H1 (cell line): ENCODE results near the gene JADE1. TPM values are rescaled to one million over a fixed set of nuclear protein-coding genes. Genes with fewer than 3 reads are reported as not detected.

Source experiments
- EGR1 ChIP-seq: IDR thresholded peaks from 2 replicates; pipeline ENCODE4 v1.6.1; 2011; ENCODE audit warnings: low read depth, low read length, borderline replicate concordance
- HDAC2 ChIP-seq, 2 experiments: fragments of 300-600 bp in 1 of 2; sonication (generic) in 1 of 2; IDR thresholded peaks; 2 replicates each; pipeline ENCODE4 v1.6.1; 2011 to 2012; ENCODE audit warnings: low read depth in 2 of 2, low read length in 2 of 2, mild to moderate bottlenecking in 2 of 2, moderate library complexity in 2 of 2, borderline replicate concordance in 1 of 2, inconsistent platforms in 1 of 2
- JUND ChIP-seq: IDR thresholded peaks from 2 replicates; pipeline ENCODE4 v1.6.1; 2011; ENCODE audit warnings: mild to moderate bottlenecking, improper control_type of control experiment, low read length
- KDM5A ChIP-seq: fragments of 200-600 bp; IDR thresholded peaks from 2 replicates; pipeline ENCODE4 v1.7.1; 2012; ENCODE audit warnings: mild to moderate bottlenecking, low read length, inconsistent platforms, mixed read lengths
- POLR2A ChIP-seq, 2 experiments: IDR thresholded peaks; 1 replicate in 1 of 2; 2 replicates in 1 of 2; pipeline ENCODE4 v1.6.1; 2011; ENCODE audit warnings: low read depth in 2 of 2, low read length in 2 of 2, mild to moderate bottlenecking in 2 of 2; ENCODE audit errors: control extremely low read depth in 1 of 2
- POLR2AphosphoS5 ChIP-seq: IDR thresholded peaks from 2 replicates; pipeline ENCODE4 v1.6.1; 2011; ENCODE audit warnings: low read depth, low read length
- POU5F1 ChIP-seq: IDR thresholded peaks from 2 replicates; pipeline ENCODE4 v1.6.1; 2011; ENCODE audit warnings: low read depth, mild to moderate bottlenecking, low read length, moderate library complexity
- RNF2 ChIP-seq: fragments of 200-900, 300-1000 bp; sonication (generic); IDR thresholded peaks from 2 replicates; pipeline ENCODE4 v1.7.1; 2016; ENCODE audit warnings: borderline replicate concordance, low read depth, mild to moderate bottlenecking, antibody characterized with exemption, low read length; ENCODE audit not compliant: poor library complexity, severe bottlenecking; ENCODE audit errors: missing control alignments
- SIN3A ChIP-seq, 2 experiments: IDR thresholded peaks in 1 of 2; conservative IDR thresholded peaks in 1 of 2; 2 replicates each; pipeline ENCODE4 v1.6.1; 2011 to 2012; ENCODE audit warnings: low read length in 2 of 2, improper control_type of control experiment in 1 of 2, low read depth in 1 of 2, mild to moderate bottlenecking in 1 of 2
- SIRT6 ChIP-seq: IDR thresholded peaks from one replicate; pipeline ENCODE4 v1.7.1; 2012; ENCODE audit warnings: low read length, inconsistent platforms
- SP4 ChIP-seq: IDR thresholded peaks from 2 replicates; pipeline ENCODE4 v1.6.1; 2012; ENCODE audit warnings: low read length, inconsistent platforms
- TEAD4 ChIP-seq: IDR thresholded peaks from 2 replicates; pipeline ENCODE4 v1.6.1; 2012; ENCODE audit warnings: low read depth, low read length, inconsistent platforms, mixed read lengths
- polyA plus RNA-seq, 7 experiments: library from polyadenylated mRNA; depleted of rRNA in 3 of 7; stranded (reverse) in 5 of 7; unstranded in 2 of 7; fragments of >200 nt in 5 of 7; fragments of 200-250 nt in 2 of 7; gene quantifications; 1 replicate in 5 of 7; 2 replicates in 1 of 7; 4 replicates in 1 of 7; pipeline versions ENCODE4 v1.2.1 to v1.2.3, GENCODE V29; 2011 to 2013; ENCODE audit warnings: missing spikeins in 2 of 7, mixed read lengths in 2 of 7
- total RNA-seq: library from RNA; stranded (reverse); fragmentation: NEBNext Ultra II Directional; extraction: Animal tissue kit (Norgen Biotek cat#: 25700); gene quantifications from 2 replicates; pipeline ENCODE4 v1.2.1, GENCODE V29; 2021
- TF ChIP-seq, protein P1 (sequence below): IDR thresholded peaks from 2 replicates; pipeline ENCODE4 v1.6.1; 2011; ENCODE audit warnings: low read depth, mild to moderate bottlenecking, low read length; ENCODE audit not compliant: insufficient read depth

The JADE1 gene
- total and polyA plus RNA-seq, 2 of the 8 experiments (the other 6 are each of a cell fraction or from before 2014, with no cell fraction given), result 37.7 to 213 TPM

DNA sequence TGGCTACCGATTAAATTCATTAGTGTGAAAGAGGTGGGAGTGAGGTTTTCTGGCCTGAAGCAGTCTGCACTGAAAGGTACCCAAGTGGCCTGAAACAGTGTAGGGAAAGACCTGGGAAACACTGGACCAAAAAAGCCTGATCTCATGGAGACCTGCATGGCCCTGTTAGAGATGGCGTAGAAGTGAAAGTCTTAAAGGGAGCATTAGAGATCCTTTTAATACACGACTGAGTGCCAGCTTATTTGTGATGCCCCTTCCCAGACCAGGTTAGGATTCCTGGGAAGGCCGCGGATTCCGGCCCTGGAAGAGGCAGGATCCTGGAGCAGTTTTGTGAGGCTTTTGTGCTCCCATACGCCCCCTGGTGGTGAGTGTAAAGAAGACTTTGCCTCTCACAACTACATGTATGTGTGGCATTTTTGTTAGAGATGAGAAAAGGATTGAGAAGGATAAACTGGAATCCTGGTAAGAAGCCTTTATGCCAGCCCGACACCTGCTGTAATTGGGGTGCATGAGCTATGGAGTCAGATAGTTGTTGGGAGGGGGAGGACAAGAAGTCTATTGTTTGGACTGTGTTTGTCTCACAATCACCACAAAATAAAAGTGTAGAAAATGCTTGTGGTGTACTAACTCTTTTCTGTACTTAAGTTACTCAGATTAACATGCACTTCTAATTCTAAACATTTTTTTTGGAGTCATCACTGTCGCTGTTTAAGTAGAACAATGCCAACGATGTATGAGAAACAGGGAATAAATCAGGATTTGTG is 54.0 kb downstream of the JADE1 start (continued):
- TF ChIP-seq HDAC2 (IDR thresholded peaks at IDR 0.05; ENCODE audit: borderline replicate concordance in 1 of 2, low read depth in 2 of 2, low read length in 2 of 2) (no peak), SIN3A (conservative IDR thresholded peaks at IDR 0.05 in 1 of 2, IDR thresholded peaks at IDR 0.05 in 1 of 2; ENCODE audit: low read depth in 1 of 2, low read length in 2 of 2) (0 out of 4 replicates have a peak, but pooled peaks of 1 of the 2 experiments have one; percentile 35), KDM5A (no peak), POU5F1 (no peak), RNF2 (no peak), POLR2A (IDR thresholded peaks at IDR 0.05; ENCODE audit: control extremely low read depth in 1 of 2, low read depth in 2 of 2, low read length in 2 of 2) (peak in 1 of 2 experiments; percentile 66; a peak in 1 of 3 replicates), JUND (no peak), POLR2AphosphoS5 (peak; percentile 18; the same call in 1 of the 2 replicates), TEAD4 (peak; percentile 33; the same call in 1 of the 2 replicates), SIRT6 (no peak), SP4 (no peak), EGR1 (no peak)
- TF ChIP-seq, protein P1, sequence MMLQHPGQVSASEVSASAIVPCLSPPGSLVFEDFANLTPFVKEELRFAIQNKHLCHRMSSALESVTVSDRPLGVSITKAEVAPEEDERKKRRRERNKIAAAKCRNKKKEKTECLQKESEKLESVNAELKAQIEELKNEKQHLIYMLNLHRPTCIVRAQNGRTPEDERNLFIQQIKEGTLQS, result no peak
